GM20000 (cell line): ENCODE data around the gene EDN2.

Source experiments
- DNase-seq: peaks from one replicate; pipeline ENCODE4 v3.0.0; 2012; ENCODE audit warnings: low spot score
- CTCF ChIP-seq: IDR thresholded peaks from 2 replicates; pipeline ENCODE4 v1.5.1; 2012; ENCODE audit warnings: mild to moderate bottlenecking, control low read depth; ENCODE audit errors: extremely low read depth, missing control alignments

Gene EDN2

GRCh38 chr1:41446851-41447610, 37.5 kb downstream of the EDN2 start:
- TF ChIP-seq CTCF: no peak
- DNase-seq: no peak

- DNase-seq: no peak
- no peak for TF ChIP-seq CTCF
These were observed 39.7 kb downstream of the EDN2 start for GRCh38 chr1:41444785-41445184.

- DNase-seq: no peak
- no peak for TF ChIP-seq CTCF
These were observed 40.2 kb downstream of the EDN2 start for GRCh38 chr1:41444246-41444645.

- no peak for TF ChIP-seq CTCF
- DNase-seq: no peak
These were observed 41.7 kb downstream of the EDN2 start for GRCh38 chr1:41442697-41443251.

- DNase-seq: no peak
- no peak for TF ChIP-seq CTCF
These were observed 44.0 kb downstream of the EDN2 start for GRCh38 chr1:41440321-41441085.

GRCh38 chr1:41439234-41439633, 45.2 kb downstream of the EDN2 start:
- DNase-seq: no peak
- no peak for TF ChIP-seq CTCF

GRCh38 chr1:41438711-41439110, 45.8 kb downstream of the EDN2 start:
- no peak for TF ChIP-seq CTCF
- DNase-seq: no peak
